K562 (cell line): Measurements from ENCODE around the gene SLC3A2. TPM values are rescaled to one million over a fixed set of nuclear protein-coding genes. Genes with fewer than 3 reads are reported as not detected.

Experiments used
- ATAC-seq: fragments of 200-7000 bp; cut with Tn5 transposase; 3 replicates; pipeline ENCODE4 v1.9.1; 2020; ENCODE audit warnings: moderate library complexity
- BruUV-seq: library from RNA; stranded (reverse); fragments of 400-500 nt; replicated peaks from 2 replicates; lab custom pipeline; 2021; lab: Mats Ljungman, UMichigan
- CTCF ChIA-PET: fragments of 300-600 bp; formaldehyde crosslinking; extraction: SDS; loops from one replicate; lab custom pipeline; 2021; ENCODE audit warnings: low intra/inter-chr PET ratio; lab: Yijun Ruan, JAX
- POLR2A ChIA-PET: fragments of 300-600, 350-650 bp; sonication (Branson Sonifier 250); formaldehyde crosslinking; extraction: SDS; loops from one replicate; lab custom pipeline; 2021; ENCODE audit warnings: antibody characterized with exemption, inconsistent platforms; lab: Yijun Ruan, JAX
- DNase-seq, 4 experiments: peaks; one replicate each; pipeline versions ENCODE4 v3.0.0 to v3.0.0-alpha.2; 2011 to 2018; ENCODE audit warnings: low spot score in 3 of 4, mixed read lengths in 3 of 4; ENCODE audit errors: extremely low read depth in 1 of 4
- FAIRE-seq: peaks from 2 replicates; lab custom pipeline; 2011; peaks lifted over from hg19 to GRCh38; lab: Jason Lieb, UNC
- H2AFZ ChIP-seq: 2 replicates; pipeline ENCODE4 v1.6.0; 2011; ENCODE audit warnings: low read depth, low read length, control low read depth, inconsistent platforms
- H3K27ac ChIP-seq: fragments of 200-600 bp; 3 replicates; pipeline ENCODE4 v1.8.0; 2011; ENCODE audit warnings: low read depth, mild to moderate bottlenecking, control low read depth, inconsistent platforms, low read length, moderate library complexity, mixed read lengths; ENCODE audit errors: extremely low read depth
- H3K27me3 ChIP-seq, 2 experiments: fragments of 300-600 bp in 1 of 2; 2 replicates in 1 of 2; 3 replicates in 1 of 2; pipeline versions ENCODE4 v1.6.0 to v1.8.0; 2011; ENCODE audit warnings: inconsistent platforms in 2 of 2, low read length in 2 of 2, mild to moderate bottlenecking in 1 of 2, mixed read lengths in 1 of 2, moderate library complexity in 1 of 2; ENCODE audit not compliant: control insufficient read depth in 2 of 2, insufficient read depth in 2 of 2
- H3K36me3 ChIP-seq: fragments of 300-600 bp; 3 replicates; pipeline ENCODE4 v1.8.0; 2011; ENCODE audit warnings: mild to moderate bottlenecking, low read length, inconsistent platforms; ENCODE audit not compliant: control insufficient read depth, insufficient read depth
- H3K4me1 ChIP-seq, 2 experiments: fragments of 200-600 bp in 1 of 2; replicated peaks in 1 of 2; 2 replicates in 1 of 2; 3 replicates in 1 of 2; pipeline versions ENCODE4 v1.5.1 to v1.8.0; 2011; ENCODE audit warnings: inconsistent platforms in 2 of 2, low read length in 2 of 2, mild to moderate bottlenecking in 1 of 2, mixed read lengths in 1 of 2, moderate library complexity in 1 of 2; ENCODE audit not compliant: control insufficient read depth in 2 of 2, insufficient read depth in 2 of 2
- H3K4me2 ChIP-seq: 2 replicates; pipeline ENCODE4 v1.6.1; 2011; ENCODE audit warnings: low read length, control low read depth, inconsistent platforms, mixed read lengths; ENCODE audit not compliant: insufficient read depth
- H3K4me3 ChIP-seq: fragments of 200-600 bp; sonication (generic), shearing (Covaris generic); 2 replicates; pipeline ENCODE4 v1.5.1; 2016; ENCODE audit warnings: control low read depth, inconsistent platforms
- H3K79me2 ChIP-seq: fragments of 200-600 bp; 3 replicates; pipeline ENCODE4 v1.8.0; 2011; ENCODE audit warnings: low read length, inconsistent platforms; ENCODE audit not compliant: control insufficient read depth, insufficient read depth
- H3K9ac ChIP-seq, 2 experiments: 2 replicates each; pipeline versions ENCODE4 v1.6.0 to v1.6.1; 2011; ENCODE audit warnings: low read depth in 2 of 2, low read length in 2 of 2, control low read depth in 1 of 2, inconsistent platforms in 1 of 2, mild to moderate bottlenecking in 1 of 2, mixed read lengths in 1 of 2; ENCODE audit not compliant: insufficient read depth in 1 of 2
- H3K9me1 ChIP-seq: one replicate; pipeline ENCODE4 v1.6.0; 2011; ENCODE audit warnings: inconsistent platforms, mild to moderate bottlenecking, low read length, moderate library complexity; ENCODE audit not compliant: control insufficient read depth, insufficient read depth
- H3K9me3 ChIP-seq: replicated peaks from 2 replicates; pipeline ENCODE4 v1.5.1; 2011; ENCODE audit warnings: low read depth, low read length, inconsistent platforms; ENCODE audit not compliant: control insufficient read depth, insufficient read depth
- H4K20me1 ChIP-seq: replicated peaks from 2 replicates; pipeline ENCODE4 v1.6.1; 2011; ENCODE audit warnings: low read length, inconsistent platforms, mixed read lengths; ENCODE audit not compliant: control insufficient read depth, insufficient read depth
- ARNT ChIP-seq, 2 experiments: fragments of 450-650 bp; IDR thresholded peaks; 2 replicates each; pipeline ENCODE4 v1.6.1; 2016; ENCODE audit warnings: mild to moderate bottlenecking in 1 of 2
- CREM ChIP-seq: IDR thresholded peaks from 2 replicates; pipeline ENCODE4 v1.6.1; 2014; ENCODE audit warnings: antibody characterized with exemption, low read depth
- EGR1 ChIP-seq: fragments of 450-650 bp; conservative IDR thresholded peaks from 2 replicates; pipeline ENCODE4 v1.6.1; 2017; ENCODE audit warnings: mild to moderate bottlenecking
- FOXO4 ChIP-seq: fragments of 450-650 bp; formaldehyde crosslinking; IDR thresholded peaks from 2 replicates; pipeline ENCODE4 v1.4.0; 2020; ENCODE audit warnings: mild to moderate bottlenecking, moderate library complexity
- GABPA ChIP-seq: fragments of 200-800 bp; sonication (Bioruptor generic); conservative IDR thresholded peaks from 2 replicates; pipeline ENCODE4 v1.6.1; 2016; ENCODE audit warnings: low read depth, missing genetic modification characterization, missing compliant biosample characterization
- HNRNPUL1 ChIP-seq: fragments of 200-400 bp; formaldehyde crosslinking; IDR thresholded peaks from 2 replicates; pipeline ENCODE4 v1.6.1; 2017; ENCODE audit warnings: low read length
- NFATC3 ChIP-seq: fragments of 450-650 bp; IDR thresholded peaks from 2 replicates; pipeline ENCODE4 v1.6.1; 2017; ENCODE audit warnings: mild to moderate bottlenecking
- NFE2L1 ChIP-seq: fragments of 450-650 bp; IDR thresholded peaks from 2 replicates; pipeline ENCODE4 v1.6.1; 2016; ENCODE audit warnings: missing genetic modification characterization, low read depth, mild to moderate bottlenecking, missing compliant biosample characterization, moderate library complexity, borderline replicate concordance
- REST ChIP-seq, 2 experiments: fragments of 450-650 bp; formaldehyde crosslinking in 1 of 2; IDR thresholded peaks; 2 replicates each; pipeline versions ENCODE4 v1.4.0 to v1.6.1; 2014 to 2020; ENCODE audit warnings: mild to moderate bottlenecking in 2 of 2, borderline replicate concordance in 1 of 2, low read depth in 1 of 2
- RFX5 ChIP-seq: IDR thresholded peaks from 2 replicates; pipeline ENCODE4 v1.6.1; 2011; ENCODE audit warnings: low read depth, mild to moderate bottlenecking, improper control_type of control experiment, low read length
- TAF7 ChIP-seq: fragments of 450-650 bp; IDR thresholded peaks from 2 replicates; pipeline ENCODE4 v1.6.1; 2016; ENCODE audit warnings: missing genetic modification characterization, missing compliant biosample characterization
- TAL1 ChIP-seq: fragments of 450-650 bp; IDR thresholded peaks from 2 replicates; pipeline ENCODE4 v1.6.1; 2016; ENCODE audit warnings: mild to moderate bottlenecking
- TSC22D4 ChIP-seq: fragments of 450-650 bp; IDR thresholded peaks from 2 replicates; pipeline ENCODE4 v1.6.1; 2016; ENCODE audit warnings: missing genetic modification characterization, missing biosample characterization, control low read depth
- ZNF239 ChIP-seq: fragments of 250-450 bp; sonication (Bioruptor Pico); IDR thresholded peaks from 2 replicates; pipeline ENCODE4 v1.4.0; 2020; ENCODE audit warnings: mild to moderate bottlenecking
- ZNF316 ChIP-seq: fragments of 450-650 bp; IDR thresholded peaks from 2 replicates; pipeline ENCODE4 v1.6.1; 2016
- in situ Hi-C: fragments of 300-500 bp; cut with MboI; formaldehyde crosslinking; loops from 4 replicates; pipeline ENCODE4 v1.15.0; 2018; ENCODE audit warnings: inconsistent platforms, mixed read lengths
- intact Hi-C: fragments of 100-400 bp; cut with micrococcal nuclease; formaldehyde crosslinking; loops from 2 replicates; pipeline ENCODE4 v1.14.2; 2022
- polyA plus RNA-seq, 8 experiments: library from polyadenylated mRNA; depleted of rRNA in 4 of 8; stranded (reverse) in 5 of 8; unstranded in 3 of 8; fragments of >200 nt; fragmentation: Nextera tagmentation in 2 of 8; fragmentation: Illumina TruSeq in 1 of 8; extraction: Ambion mirVana in 2 of 8; extraction: Trizol in 1 of 8; gene quantifications; 2 replicates each; pipeline versions ENCODE4 v1.2.1 to v1.2.3, GENCODE V29; 2011 to 2014; ENCODE audit warnings: inconsistent platforms in 1 of 8, missing spikeins in 1 of 8
- total RNA-seq, 7 experiments: library from RNA; depleted of rRNA in 6 of 7; stranded (reverse); fragments of >200 nt in 6 of 7; fragmentation: Illumina TruSeq in 2 of 7; extraction: Trizol in 2 of 7; gene quantifications; 2 replicates each; pipeline versions ENCODE4 v1.2.1 to v1.2.3, GENCODE V29; 2011 to 2021; ENCODE audit warnings: low replicate concordance in 1 of 7

Gene SLC3A2
- total and polyA plus RNA-seq, 9 of the 15 experiments (the other 6 are each of a cell fraction or from before 2014, with no cell fraction given): 20.0 to 296 (median 214) TPM

- Histone ChIP-seq H3K4me1 (peaks cover 0 to 4% of the 10 kb centered on the region in 2 experiments; a peak in 1 of 5 replicates), H3K9me3 (no peaks in the 10 kb centered on the region), H4K20me1 (no peaks in the 10 kb centered on the region), H3K9me1 (no peaks in the 10 kb centered on the region), H3K4me2 (no peak overlapping the region), H3K27ac (no peak overlapping the region), H2AFZ (no peak overlapping the region), H3K79me2 (no peaks in the 10 kb centered on the region), H3K27me3 (peaks cover 11 to 38% of the 10 kb centered on the region in 2 experiments), H3K4me3 (no peak overlapping the region), H3K9ac (no peak overlapping the region), H3K36me3 (no peaks in the 10 kb centered on the region)
- TF ChIP-seq GABPA (tag): no peak
- no peak for TF ChIP-seq FOXO4 (CRISPR knock-in tag)
- TF ChIP-seq ZNF239 (CRISPR knock-in tag): no peak
- TF ChIP-seq RFX5: no peak
- no peak for TF ChIP-seq TAL1
- TF ChIP-seq NFE2L1 (tag): no peak
- no peak for TF ChIP-seq EGR1
- TF ChIP-seq TAF7: no peak
- no peak for TF ChIP-seq ARNT (IDR thresholded peaks at IDR 0.05)
- TF ChIP-seq REST (IDR thresholded peaks at IDR 0.05; ENCODE audit: borderline replicate concordance): no peak
- no peak for TF ChIP-seq REST (CRISPR knock-in tag; IDR thresholded peaks at IDR 0.05; ENCODE audit: low read depth)
- TF ChIP-seq CREM: no peak
- no peak for TF ChIP-seq ZNF316
- TF ChIP-seq NFATC3: no peak
- no peak for TF ChIP-seq TSC22D4 (tag)
- no peak for TF ChIP-seq HNRNPUL1
- ATAC-seq (no peak), FAIRE-seq (no peak), DNase-seq (no peak)
- intact Hi-C loops: no loop called here
- POLR2A ChIA-PET: interaction anchor here (1.0 to 2.0 kb wide), 5 partner anchors 8 to 57 kb away, joined by 3 to 10 read pairs (median 4); no protein-coding TSS in a partner anchor
- no TSS peak for BruUV-seq
- CTCF ChIA-PET: no interaction called here
- in situ Hi-C loops: no loop called here
Observed at GRCh38 chr11:62898027-62898426, 17.3 kb downstream of the SLC3A2 start.
